ENCODE measurements around the gene STARD10. TPM values are rescaled to one million over a fixed set of nuclear protein-coding genes. Genes with fewer than 3 reads are reported as not detected.
A peak's percentile ranks its signal among the peaks of the same experiment; 100 is the strongest.

The STARD10 gene
- total RNA-seq, 1 donor from 2014 or later = 28.2 TPM

- H3K27me3 ChIP-seq (ENCODE audit: control insufficient read depth in 3 of 3, insufficient read depth in 3 of 3, low read length in 3 of 3) = no peaks in the 10 kb centered on the region
- H3K27ac ChIP-seq (ENCODE audit: low read depth, low read length) = peak overlapping the region; percentile 75
- H3K4me1 ChIP-seq (ENCODE audit: control insufficient read depth in 3 of 3, insufficient read depth in 3 of 3, low read length in 3 of 3) = peaks cover 56 to 76% (median 58%) of the 10 kb centered on the region in 3 donors
- peak overlapping the region; percentile 69 to 97 (median 97) for H3K9ac ChIP-seq (ENCODE audit: low read depth in 1 of 3, low read length in 3 of 3)
- H3K9me3 ChIP-seq (ENCODE audit: control insufficient read depth in 3 of 3, low read length in 3 of 3) = no peaks in the 10 kb centered on the region
- H3K36me3 ChIP-seq (ENCODE audit: control insufficient read depth in 3 of 3, insufficient read depth in 3 of 3, low read length in 3 of 3) = peaks cover 0 to 4% (median 3%) of the 10 kb centered on the region in 3 donors
- H3K4me3 ChIP-seq (ENCODE audit: low read length in 3 of 3) = peak overlapping the region; percentile 78 to 97 (median 92)
These were observed 72.2 kb downstream of the STARD10 start for GRCh38 chr11:72721689-72722049.

- H3K4me3 ChIP-seq (ENCODE audit: low read length in 3 of 3) = peak overlapping the region; percentile 78 to 97 (median 92)
- peak overlapping the region; percentile 69 to 97 (median 97) for H3K9ac ChIP-seq (ENCODE audit: low read depth in 1 of 3, low read length in 3 of 3)
- H3K36me3 ChIP-seq (ENCODE audit: control insufficient read depth in 3 of 3, insufficient read depth in 3 of 3, low read length in 3 of 3) = peaks cover 0 to 6% (median 4%) of the 10 kb centered on the region in 3 donors
- peak overlapping the region; percentile 75 for H3K27ac ChIP-seq (ENCODE audit: low read depth, low read length)
- H3K4me1 ChIP-seq (ENCODE audit: control insufficient read depth in 3 of 3, insufficient read depth in 3 of 3, low read length in 3 of 3) = peaks cover 60 to 80% (median 61%) of the 10 kb centered on the region in 3 donors
- no peaks in the 10 kb centered on the region for H3K9me3 ChIP-seq (ENCODE audit: control insufficient read depth in 3 of 3, low read length in 3 of 3)
- H3K27me3 ChIP-seq (ENCODE audit: control insufficient read depth in 3 of 3, insufficient read depth in 3 of 3, low read length in 3 of 3) = no peaks in the 10 kb centered on the region
These were observed 72.6 kb downstream of the STARD10 start for GRCh38 chr11:72721276-72721675.

- Histone ChIP-seq H3K9ac (ENCODE audit: low read depth in 1 of 3, low read length in 3 of 3) (peak overlapping the region; percentile 69 to 97 (median 97)), H3K27ac (ENCODE audit: low read depth, low read length) (peak overlapping the region; percentile 75), H3K9me3 (ENCODE audit: control insufficient read depth in 3 of 3, low read length in 3 of 3) (no peaks in the 10 kb centered on the region), H3K36me3 (ENCODE audit: control insufficient read depth in 3 of 3, insufficient read depth in 3 of 3, low read length in 3 of 3) (peaks cover 0 to 6% (median 4%) of the 10 kb centered on the region in 3 donors), H3K4me3 (ENCODE audit: low read length in 3 of 3) (peak overlapping the region; percentile 78 to 97 (median 92)), H3K4me1 (ENCODE audit: control insufficient read depth in 3 of 3, insufficient read depth in 3 of 3, low read length in 3 of 3) (peaks cover 62 to 82% (median 62%) of the 10 kb centered on the region in 3 donors), H3K27me3 (ENCODE audit: control insufficient read depth in 3 of 3, insufficient read depth in 3 of 3, low read length in 3 of 3) (no peaks in the 10 kb centered on the region)
These were observed 73.1 kb downstream of the STARD10 start for GRCh38 chr11:72720784-72721183.

DNA sequence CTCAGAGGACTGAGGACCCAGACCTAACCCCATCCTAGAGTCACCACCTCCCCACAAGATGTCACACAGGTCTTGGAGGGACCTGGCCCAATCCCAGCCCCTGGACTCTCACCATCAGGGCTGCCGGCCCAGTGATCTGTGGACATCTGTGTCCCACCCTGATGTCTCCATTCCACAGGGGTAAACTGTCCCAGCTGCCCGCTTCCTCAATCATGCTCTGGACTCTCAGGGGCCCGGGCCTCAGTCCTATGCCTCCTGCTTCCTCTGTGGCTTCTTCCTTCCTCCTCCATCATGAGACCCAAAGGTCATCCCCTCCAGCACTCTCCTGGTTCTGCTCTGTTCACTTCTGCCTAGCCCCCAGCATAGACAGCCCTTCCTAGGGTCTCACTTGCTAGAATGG, 73.8 kb downstream of the STARD10 start:
- Histone ChIP-seq H3K4me1 (ENCODE audit: control insufficient read depth in 3 of 3, insufficient read depth in 3 of 3, low read length in 3 of 3) (peaks cover 62 to 79% (median 63%) of the 10 kb centered on the region in 3 donors), H3K27ac (ENCODE audit: low read depth, low read length) (peak overlapping the region; percentile 64), H3K27me3 (ENCODE audit: control insufficient read depth in 3 of 3, insufficient read depth in 3 of 3, low read length in 3 of 3) (no peaks in the 10 kb centered on the region), H3K9me3 (ENCODE audit: control insufficient read depth in 3 of 3, low read length in 3 of 3) (no peaks in the 10 kb centered on the region), H3K9ac (ENCODE audit: low read depth in 1 of 3, low read length in 3 of 3) (peak overlapping the region; percentile 57 to 97 (median 69)), H3K36me3 (ENCODE audit: control insufficient read depth in 3 of 3, insufficient read depth in 3 of 3, low read length in 3 of 3) (peaks cover 0 to 8% (median 4%) of the 10 kb centered on the region in 3 donors), H3K4me3 (ENCODE audit: low read length in 3 of 3) (peak overlapping the region; percentile 37 to 97 (median 92))

DNA sequence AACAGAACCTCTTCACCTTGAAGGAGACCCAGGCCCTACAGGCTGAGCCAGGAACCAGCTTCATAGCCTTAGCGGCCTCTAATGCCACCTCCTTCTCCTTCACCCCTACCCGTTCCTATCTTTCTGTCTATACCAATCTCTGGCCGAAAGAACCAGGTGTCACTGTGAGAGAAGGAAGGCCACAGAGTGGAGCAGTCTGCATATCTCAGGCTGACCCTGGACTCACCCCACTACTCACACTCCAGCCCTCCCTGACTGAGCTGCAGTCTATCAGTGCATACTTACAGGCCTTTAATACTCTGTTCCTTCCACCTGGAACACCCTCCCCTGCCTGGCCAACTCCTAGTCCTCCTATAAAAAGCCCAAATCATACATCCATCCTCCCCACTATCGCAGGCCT, 74.3 kb downstream of the STARD10 start:
- Histone ChIP-seq H3K36me3 (ENCODE audit: control insufficient read depth in 3 of 3, insufficient read depth in 3 of 3, low read length in 3 of 3) (peaks cover 0 to 9% (median 4%) of the 10 kb centered on the region in 3 donors), H3K27me3 (ENCODE audit: control insufficient read depth in 3 of 3, insufficient read depth in 3 of 3, low read length in 3 of 3) (no peaks in the 10 kb centered on the region), H3K9me3 (ENCODE audit: control insufficient read depth in 3 of 3, low read length in 3 of 3) (no peaks in the 10 kb centered on the region), H3K4me1 (ENCODE audit: control insufficient read depth in 3 of 3, insufficient read depth in 3 of 3, low read length in 3 of 3) (peaks cover 64 to 80% (median 66%) of the 10 kb centered on the region in 3 donors), H3K9ac (ENCODE audit: low read depth in 1 of 3, low read length in 3 of 3) (peak overlapping the region in 2 of 3 donors; percentile 57 to 97), H3K27ac (ENCODE audit: low read depth, low read length) (peak overlapping the region; percentile 64), H3K4me3 (ENCODE audit: low read length in 3 of 3) (peak overlapping the region; percentile 24 to 54 (median 37))

GRCh38 chr11:72719144-72719543, 74.7 kb downstream of the STARD10 start:
- H3K27ac ChIP-seq (ENCODE audit: low read depth, low read length) = peak overlapping the region; percentile 64
- peaks cover 0 to 9% (median 4%) of the 10 kb centered on the region in 3 donors for H3K36me3 ChIP-seq (ENCODE audit: control insufficient read depth in 3 of 3, insufficient read depth in 3 of 3, low read length in 3 of 3)
- peaks cover 64 to 78% (median 66%) of the 10 kb centered on the region in 3 donors for H3K4me1 ChIP-seq (ENCODE audit: control insufficient read depth in 3 of 3, insufficient read depth in 3 of 3, low read length in 3 of 3)
- no peaks in the 10 kb centered on the region for H3K27me3 ChIP-seq (ENCODE audit: control insufficient read depth in 3 of 3, insufficient read depth in 3 of 3, low read length in 3 of 3)
- peak overlapping the region in 2 of 3 donors; percentile 29 to 54 for H3K4me3 ChIP-seq (ENCODE audit: low read length in 3 of 3)
- peak overlapping the region; percentile 20 to 97 (median 57) for H3K9ac ChIP-seq (ENCODE audit: low read depth in 1 of 3, low read length in 3 of 3)
- H3K9me3 ChIP-seq (ENCODE audit: control insufficient read depth in 3 of 3, low read length in 3 of 3) = no peaks in the 10 kb centered on the region

DNA sequence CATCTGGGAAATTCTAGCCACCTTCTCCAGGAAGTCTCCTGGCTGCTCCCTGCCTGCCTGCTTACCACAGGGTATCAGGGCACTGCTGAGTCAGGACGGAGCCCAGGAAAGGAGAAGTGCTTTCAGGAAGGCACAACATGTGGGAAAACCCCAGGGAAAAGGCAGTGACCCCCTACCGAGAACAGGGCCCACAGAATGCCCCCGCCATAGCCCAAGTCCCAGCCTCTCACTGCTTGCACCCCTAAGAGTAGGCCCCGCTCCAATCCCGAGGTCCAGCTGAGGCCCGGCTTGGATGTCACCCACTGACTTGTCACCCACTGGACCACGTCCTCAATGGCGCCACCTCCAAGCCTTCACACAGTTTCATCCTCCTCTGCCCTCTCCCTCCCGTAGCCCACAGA, 75.7 kb downstream of the STARD10 start:
- Histone ChIP-seq H3K9ac (ENCODE audit: low read depth in 1 of 3, low read length in 3 of 3) (peak overlapping the region in 1 of 3 donors; percentile 97), H3K36me3 (ENCODE audit: control insufficient read depth in 3 of 3, insufficient read depth in 3 of 3, low read length in 3 of 3) (peaks cover 0 to 9% (median 4%) of the 10 kb centered on the region in 3 donors), H3K4me1 (ENCODE audit: control insufficient read depth in 3 of 3, insufficient read depth in 3 of 3, low read length in 3 of 3) (peaks cover 64 to 70% (median 66%) of the 10 kb centered on the region in 3 donors), H3K4me3 (ENCODE audit: low read length in 3 of 3) (peak overlapping the region in 1 of 3 donors; percentile 15), H3K27me3 (ENCODE audit: control insufficient read depth in 3 of 3, insufficient read depth in 3 of 3, low read length in 3 of 3) (no peaks in the 10 kb centered on the region), H3K27ac (ENCODE audit: low read depth, low read length) (no peak overlapping the region), H3K9me3 (ENCODE audit: control insufficient read depth in 3 of 3, low read length in 3 of 3) (no peaks in the 10 kb centered on the region)

DNA sequence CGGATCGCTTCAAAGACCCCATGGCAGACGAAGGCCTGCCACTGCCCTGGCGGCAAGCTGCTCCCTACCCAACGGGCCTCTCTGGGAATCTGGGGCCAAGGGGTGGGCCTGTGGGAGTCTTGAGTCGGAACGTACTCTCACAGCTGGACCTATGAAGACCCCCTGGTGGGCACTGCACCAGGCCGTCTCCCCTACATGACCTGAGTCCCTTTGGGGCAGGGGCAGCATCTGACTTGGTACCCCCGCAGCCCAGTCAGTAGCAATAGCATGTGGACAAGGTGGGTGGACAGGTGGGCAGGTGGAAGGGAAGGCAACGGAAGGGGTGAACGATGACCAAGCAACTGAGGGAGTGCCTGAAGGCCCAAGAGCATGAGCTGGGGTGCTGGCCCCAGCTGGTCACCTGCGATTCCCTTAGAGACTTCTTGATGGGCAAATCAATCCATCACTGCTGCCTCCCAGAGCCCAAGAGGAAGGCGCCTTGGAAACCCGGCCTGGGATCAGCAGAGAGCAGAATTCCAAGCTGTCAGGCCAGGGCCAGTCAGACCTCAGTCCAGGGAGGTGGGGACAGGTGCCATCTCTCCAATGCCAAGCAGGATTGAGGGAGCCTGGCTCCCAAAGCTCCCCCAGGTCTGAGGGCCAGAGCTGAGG, 76.9 kb downstream of the STARD10 start:
- Histone ChIP-seq H3K36me3 (ENCODE audit: control insufficient read depth in 3 of 3, insufficient read depth in 3 of 3, low read length in 3 of 3) (peaks cover 0 to 11% (median 4%) of the 10 kb centered on the region in 3 donors), H3K9ac (ENCODE audit: low read depth in 1 of 3, low read length in 3 of 3) (peak overlapping the region in 1 of 3 donors; percentile 45), H3K27ac (ENCODE audit: low read depth, low read length) (no peak overlapping the region), H3K9me3 (ENCODE audit: control insufficient read depth in 3 of 3, low read length in 3 of 3) (no peaks in the 10 kb centered on the region), H3K4me3 (ENCODE audit: low read length in 3 of 3) (no peak overlapping the region), H3K27me3 (ENCODE audit: control insufficient read depth in 3 of 3, insufficient read depth in 3 of 3, low read length in 3 of 3) (no peaks in the 10 kb centered on the region), H3K4me1 (ENCODE audit: control insufficient read depth in 3 of 3, insufficient read depth in 3 of 3, low read length in 3 of 3) (peaks cover 56 to 64% (median 62%) of the 10 kb centered on the region in 3 donors)

DNA sequence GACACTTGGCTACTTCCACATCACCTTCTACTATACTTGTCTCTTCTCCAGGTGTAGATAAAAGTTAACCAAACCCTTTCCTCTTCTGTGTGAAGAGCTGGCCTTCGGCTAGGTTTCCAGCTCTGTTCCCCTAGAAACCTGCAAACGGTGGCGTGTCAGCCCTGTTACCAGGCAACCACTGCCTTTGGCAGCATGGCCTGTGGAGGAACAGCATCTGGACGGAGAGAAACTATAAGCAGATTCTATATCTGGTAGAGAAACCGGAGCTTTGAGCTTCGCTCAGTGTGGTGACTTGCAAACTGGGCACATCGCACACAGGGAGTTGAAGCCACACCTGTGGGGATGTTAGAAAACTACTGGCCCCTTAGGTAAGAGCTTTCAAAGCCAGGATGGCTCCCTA, 77.6 kb downstream of the STARD10 start:
- peaks cover 50 to 59% (median 56%) of the 10 kb centered on the region in 3 donors for H3K4me1 ChIP-seq (ENCODE audit: control insufficient read depth in 3 of 3, insufficient read depth in 3 of 3, low read length in 3 of 3)

DNA sequence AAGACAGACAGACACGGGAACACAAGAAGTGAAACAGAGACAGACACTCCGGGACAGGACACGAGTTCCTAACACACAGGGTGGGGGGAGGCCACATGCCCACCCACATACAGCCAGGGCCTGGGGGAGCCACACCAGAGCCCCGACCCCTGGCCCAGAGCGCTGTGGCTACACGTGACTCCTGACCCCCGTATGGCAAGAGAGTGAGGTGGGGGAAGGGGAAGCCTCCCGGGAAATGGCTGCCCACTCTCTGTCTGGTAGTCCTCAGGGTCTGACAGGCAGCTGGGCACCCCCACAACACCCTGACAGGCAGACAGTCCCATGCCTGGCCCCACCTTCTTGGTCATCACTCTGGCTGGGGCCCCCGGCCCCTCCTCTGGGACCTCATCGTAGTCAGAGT, 81.0 kb downstream of the STARD10 start:
- Histone ChIP-seq H3K4me1 (ENCODE audit: control insufficient read depth in 3 of 3, insufficient read depth in 3 of 3, low read length in 3 of 3) (peaks cover 16 to 24% (median 21%) of the 10 kb centered on the region in 3 donors), H3K4me3 (ENCODE audit: low read length in 3 of 3) (no peak overlapping the region), H3K9me3 (ENCODE audit: control insufficient read depth in 3 of 3, low read length in 3 of 3) (no peaks in the 10 kb centered on the region), H3K27me3 (ENCODE audit: control insufficient read depth in 3 of 3, insufficient read depth in 3 of 3, low read length in 3 of 3) (no peaks in the 10 kb centered on the region), H3K27ac (ENCODE audit: low read depth, low read length) (no peak overlapping the region), H3K36me3 (ENCODE audit: control insufficient read depth in 3 of 3, insufficient read depth in 3 of 3, low read length in 3 of 3) (peaks cover 29 to 42% (median 33%) of the 10 kb centered on the region in 3 donors), H3K9ac (ENCODE audit: low read depth in 1 of 3, low read length in 3 of 3) (peak overlapping the region in 1 of 3 donors; percentile 3)

More for the DNA sequence above, 77.6 kb downstream of the STARD10 start:
- Histone ChIP-seq H3K27me3 (ENCODE audit: control insufficient read depth in 3 of 3, insufficient read depth in 3 of 3, low read length in 3 of 3) (no peaks in the 10 kb centered on the region), H3K9ac (ENCODE audit: low read depth in 1 of 3, low read length in 3 of 3) (peak overlapping the region in 1 of 3 donors; percentile 45), H3K4me3 (ENCODE audit: low read length in 3 of 3) (no peak overlapping the region), H3K9me3 (ENCODE audit: control insufficient read depth in 3 of 3, low read length in 3 of 3) (no peaks in the 10 kb centered on the region), H3K36me3 (ENCODE audit: control insufficient read depth in 3 of 3, insufficient read depth in 3 of 3, low read length in 3 of 3) (peaks cover 2 to 17% (median 5%) of the 10 kb centered on the region in 3 donors), H3K27ac (ENCODE audit: low read depth, low read length) (no peak overlapping the region)
